Lower leg skin (tissue), 4 donors: ENCODE measurements around the gene KIF5C. TPM values are rescaled to one million over a fixed set of nuclear protein-coding genes. Genes with fewer than 3 reads are reported as not detected.

Source experiments
- DNase-seq, 2 donors: peaks; one replicate each; pipeline ENCODE4 v3.0.0-alpha.2; 2019; ENCODE audit warnings: low spot score in 2 of 2
- H3K4me3 ChIP-seq: fragments of 200-600 bp; sonication (generic); 2 replicates; pipeline ENCODE4 v1.5.1; 2017; ENCODE audit warnings: mild to moderate bottlenecking, low read depth; ENCODE audit not compliant: poor library complexity, severe bottlenecking
- POLR2A ChIP-seq, 2 donors: fragments of 450-650 bp; IDR thresholded peaks; one replicate each; pipeline ENCODE4 v1.6.1; 2016 to 2017; ENCODE audit warnings: antibody characterized with exemption in 2 of 2, mild to moderate bottlenecking in 1 of 2, moderate library complexity in 1 of 2
- WGBS, 2 donors: methylation state at CpG; one replicate each; pipeline ENCODE4 v1.1.5; 2018; 5-methylcytosine and 5-hydroxymethylcytosine counted together
- intact Hi-C: fragments of 100-400 bp; cut with DNase I; formaldehyde crosslinking; loops from one replicate; pipeline ENCODE4 v1.15.0; 2023; ENCODE audit warnings: low total_unique reads
- total RNA-seq, 4 donors: library from RNA; depleted of rRNA; stranded (reverse); fragments of >200 nt; gene quantifications; one replicate each; pipeline ENCODE4 v1.1.0, GENCODE V29; 2016
- TF ChIP-seq, protein P1 (sequence below), 3 donors: fragments of 450-650 bp; IDR thresholded peaks; one replicate each; pipeline ENCODE4 v1.5.1; 2016; ENCODE audit warnings: antibody characterized with exemption in 3 of 3, mild to moderate bottlenecking in 3 of 3, moderate library complexity in 2 of 3

Gene KIF5C
- total RNA-seq, 4 donors from 2014 or later: 0.99 to 1.9 (median 1.3) TPM

DNA sequence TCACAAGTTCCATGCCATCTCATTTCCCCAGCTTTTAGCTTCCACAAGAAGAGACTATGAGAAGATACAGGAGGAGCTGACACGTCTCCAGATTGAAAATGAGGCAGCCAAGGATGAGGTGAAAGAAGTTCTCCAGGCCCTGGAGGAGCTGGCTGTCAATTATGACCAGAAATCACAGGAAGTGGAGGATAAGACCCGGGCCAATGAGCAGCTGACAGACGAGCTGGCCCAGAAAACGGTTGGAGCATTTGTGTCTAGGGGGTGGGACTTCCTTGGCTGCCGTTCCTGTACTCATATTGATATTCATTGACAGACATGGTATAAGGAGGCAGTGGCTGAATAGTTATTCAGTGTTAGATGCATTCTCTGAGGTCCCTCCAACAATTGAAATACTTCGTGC is 106.3 kb downstream of the KIF5C start:
- intact Hi-C loops: no loop called here
- H3K4me3 ChIP-seq: no peak overlapping the region
- TF ChIP-seq, protein P1, sequence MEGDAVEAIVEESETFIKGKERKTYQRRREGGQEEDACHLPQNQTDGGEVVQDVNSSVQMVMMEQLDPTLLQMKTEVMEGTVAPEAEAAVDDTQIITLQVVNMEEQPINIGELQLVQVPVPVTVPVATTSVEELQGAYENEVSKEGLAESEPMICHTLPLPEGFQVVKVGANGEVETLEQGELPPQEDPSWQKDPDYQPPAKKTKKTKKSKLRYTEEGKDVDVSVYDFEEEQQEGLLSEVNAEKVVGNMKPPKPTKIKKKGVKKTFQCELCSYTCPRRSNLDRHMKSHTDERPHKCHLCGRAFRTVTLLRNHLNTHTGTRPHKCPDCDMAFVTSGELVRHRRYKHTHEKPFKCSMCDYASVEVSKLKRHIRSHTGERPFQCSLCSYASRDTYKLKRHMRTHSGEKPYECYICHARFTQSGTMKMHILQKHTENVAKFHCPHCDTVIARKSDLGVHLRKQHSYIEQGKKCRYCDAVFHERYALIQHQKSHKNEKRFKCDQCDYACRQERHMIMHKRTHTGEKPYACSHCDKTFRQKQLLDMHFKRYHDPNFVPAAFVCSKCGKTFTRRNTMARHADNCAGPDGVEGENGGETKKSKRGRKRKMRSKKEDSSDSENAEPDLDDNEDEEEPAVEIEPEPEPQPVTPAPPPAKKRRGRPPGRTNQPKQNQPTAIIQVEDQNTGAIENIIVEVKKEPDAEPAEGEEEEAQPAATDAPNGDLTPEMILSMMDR (IDR thresholded peaks at IDR 0.05): no peak
- TF ChIP-seq POLR2A (IDR thresholded peaks at IDR 0.05): no peak
- no peak for DNase-seq
- WGBS, 2 donors: 70 to 84% methylated on average over 6 of the region's 6 CpGs

DNA sequence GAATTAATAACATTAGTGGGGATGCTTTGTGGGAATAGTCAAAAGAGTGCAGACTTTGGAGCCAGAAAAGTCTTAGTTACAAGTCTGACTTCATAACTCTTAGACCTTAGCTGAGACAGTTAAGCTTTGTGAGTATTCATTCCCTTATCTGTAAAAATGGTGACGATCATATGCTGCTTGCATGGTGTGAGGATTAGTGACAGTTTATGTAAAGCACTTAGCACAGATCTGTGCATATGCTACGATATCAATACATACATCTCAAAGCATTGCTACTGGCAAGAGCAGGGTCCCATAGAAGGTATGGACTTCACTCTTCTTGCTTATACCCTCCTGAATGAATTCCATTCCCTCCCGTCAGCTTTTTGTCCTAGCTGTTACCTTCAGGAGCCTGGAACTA is 106.8 kb downstream of the KIF5C start:
- no peak for DNase-seq
- intact Hi-C loops: no loop called here
- TF ChIP-seq, protein P1 (IDR thresholded peaks at IDR 0.05): no peak
- no peak for TF ChIP-seq POLR2A (IDR thresholded peaks at IDR 0.05)
- H3K4me3 ChIP-seq: no peak overlapping the region
- WGBS, 2 donors: 88 to 92% methylated on average over 3 of the region's 3 CpGs

DNA sequence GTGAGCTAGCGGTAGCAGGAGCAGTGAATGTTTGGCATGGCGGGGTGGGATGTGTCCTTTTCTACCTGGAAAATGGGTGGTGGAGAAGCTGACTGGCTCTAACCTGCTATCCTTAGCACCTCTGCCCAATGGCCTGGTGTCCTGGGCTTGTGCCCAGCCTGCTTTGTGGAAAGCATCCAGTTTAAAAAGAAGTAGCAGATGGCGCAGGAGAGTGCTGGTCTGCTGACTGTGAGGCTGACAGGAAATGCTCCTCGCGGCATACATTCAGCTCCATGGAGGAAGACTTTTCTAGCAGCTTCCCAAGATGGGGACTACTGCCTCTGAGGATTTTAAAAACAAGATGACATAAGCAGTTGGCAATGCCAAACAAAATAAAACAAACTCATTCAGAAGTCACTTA is 107.3 kb downstream of the KIF5C start:
- intact Hi-C loops: no loop called here
- H3K4me3 ChIP-seq: no peak overlapping the region

DNA sequence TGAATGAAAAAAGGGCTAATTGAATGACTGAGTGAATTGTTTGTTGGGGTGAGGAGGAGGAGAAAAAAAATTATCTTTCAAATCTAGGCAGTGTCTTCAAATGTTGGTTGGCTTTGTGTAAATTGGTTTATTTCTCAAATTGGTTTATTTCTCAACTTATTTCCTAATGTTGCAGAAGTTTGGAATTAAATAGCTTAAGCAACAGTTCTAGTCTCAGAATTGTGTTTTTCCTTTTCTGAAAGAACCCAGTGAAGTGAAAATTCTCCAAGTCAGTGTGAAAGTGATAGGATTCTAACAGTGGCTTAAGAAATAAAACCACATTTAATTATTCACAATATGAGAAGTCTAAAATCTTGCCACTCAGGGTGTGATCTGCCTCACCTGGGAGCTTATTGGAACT is 108.9 kb downstream of the KIF5C start:
- no peak overlapping the region for H3K4me3 ChIP-seq
- intact Hi-C loops: no loop called here
- TF ChIP-seq, protein P1 (IDR thresholded peaks at IDR 0.05): no peak
- no peak for TF ChIP-seq POLR2A (IDR thresholded peaks at IDR 0.05)
- no peak for DNase-seq

More for the DNA sequence above, 107.3 kb downstream of the KIF5C start:
- DNase-seq: no peak
- TF ChIP-seq, protein P1 (IDR thresholded peaks at IDR 0.05): no peak
- TF ChIP-seq POLR2A (IDR thresholded peaks at IDR 0.05): no peak
- WGBS, 2 donors: 83 to 85% methylated on average over 5 of the region's 5 CpGs

DNA sequence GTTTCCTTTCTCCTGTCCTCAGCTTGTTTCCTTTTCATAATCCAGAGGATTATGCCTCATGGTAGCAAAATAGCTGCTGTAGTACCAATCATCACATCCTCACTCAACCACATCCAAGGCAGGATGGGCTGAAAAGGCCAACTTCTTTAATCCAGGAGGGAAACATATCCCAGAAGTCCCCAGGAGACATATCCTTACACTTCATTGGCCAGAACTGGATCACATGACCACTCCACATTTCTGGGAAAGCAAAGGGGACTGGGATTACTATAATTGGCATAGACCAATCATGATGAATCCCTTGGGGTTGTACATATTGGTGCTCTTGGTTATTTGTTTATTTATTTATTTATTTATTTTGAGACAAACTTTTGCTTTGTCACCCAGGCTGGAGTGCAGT is 109.4 kb downstream of the KIF5C start:
- intact Hi-C loops: no loop called here
- no peak for DNase-seq
- TF ChIP-seq, protein P1 (IDR thresholded peaks at IDR 0.05): no peak
- no peak for TF ChIP-seq POLR2A (IDR thresholded peaks at IDR 0.05)
- no peak overlapping the region for H3K4me3 ChIP-seq

DNA sequence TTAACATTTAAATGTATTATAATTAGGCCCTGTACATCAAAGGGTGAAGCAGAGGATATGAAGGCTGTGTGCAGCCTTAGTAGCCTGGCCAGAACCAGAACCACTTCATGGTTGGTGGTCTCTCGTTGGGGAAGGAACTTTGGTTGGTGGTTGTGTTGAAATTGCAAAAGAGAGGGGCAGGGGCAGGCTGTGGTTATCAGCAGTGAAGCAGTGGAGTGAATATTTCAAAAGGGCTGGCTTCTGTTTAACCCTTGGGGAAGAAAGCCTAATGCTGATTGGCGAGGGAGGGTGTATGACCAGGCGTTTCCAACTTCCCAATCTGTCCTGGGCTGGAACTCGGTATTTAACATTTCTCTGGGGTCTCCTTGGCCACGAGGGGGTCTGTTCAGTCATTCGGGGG is 112.3 kb downstream of the KIF5C start:
- H3K4me3 ChIP-seq: no peak overlapping the region
- TF ChIP-seq, protein P1 (IDR thresholded peaks at IDR 0.05): no peak
- TF ChIP-seq POLR2A (IDR thresholded peaks at IDR 0.05): no peak
- DNase-seq: no peak
- intact Hi-C loops: no loop called here
- 76 to 83% methylated on average over 6 of the region's 6 CpGs for WGBS, 2 donors
